PFSK-1 (cell line): ENCODE data around the gene RPLP1.

Experiments used
- FOXP2 ChIP-seq: optimal IDR thresholded peaks from 2 replicates; pipeline ENCODE3; 2011; ENCODE audit warnings: borderline replicate concordance, control low read depth, inconsistent platforms; ENCODE audit not compliant: insufficient read depth; ENCODE audit errors: extremely low read length, extremely low read depth
- POLR2AphosphoS5 ChIP-seq: IDR thresholded peaks from 2 replicates; pipeline ENCODE4 v1.6.1; 2012; ENCODE audit warnings: low read depth, mild to moderate bottlenecking, control low read depth, low read length, moderate library complexity
- REST ChIP-seq, 2 experiments: IDR thresholded peaks; 2 replicates each; pipeline versions ENCODE4 v1.6.1 to v1.8.0; 2011 to 2012; ENCODE audit warnings: low read depth in 2 of 2, low read length in 2 of 2, control low read depth in 1 of 2, inconsistent platforms in 1 of 2, mild to moderate bottlenecking in 1 of 2, moderate library complexity in 1 of 2; ENCODE audit not compliant: insufficient read depth in 1 of 2
- SIN3A ChIP-seq: IDR thresholded peaks from 2 replicates; pipeline ENCODE4 v1.6.1; 2012; ENCODE audit warnings: mild to moderate bottlenecking, low read length, moderate library complexity, borderline replicate concordance; ENCODE audit not compliant: insufficient read depth
- TAF1 ChIP-seq: IDR thresholded peaks from 2 replicates; pipeline ENCODE4 v1.6.1; 2012; ENCODE audit warnings: low read length, control low read depth, borderline replicate concordance; ENCODE audit not compliant: insufficient read depth

The RPLP1 gene

DNA sequence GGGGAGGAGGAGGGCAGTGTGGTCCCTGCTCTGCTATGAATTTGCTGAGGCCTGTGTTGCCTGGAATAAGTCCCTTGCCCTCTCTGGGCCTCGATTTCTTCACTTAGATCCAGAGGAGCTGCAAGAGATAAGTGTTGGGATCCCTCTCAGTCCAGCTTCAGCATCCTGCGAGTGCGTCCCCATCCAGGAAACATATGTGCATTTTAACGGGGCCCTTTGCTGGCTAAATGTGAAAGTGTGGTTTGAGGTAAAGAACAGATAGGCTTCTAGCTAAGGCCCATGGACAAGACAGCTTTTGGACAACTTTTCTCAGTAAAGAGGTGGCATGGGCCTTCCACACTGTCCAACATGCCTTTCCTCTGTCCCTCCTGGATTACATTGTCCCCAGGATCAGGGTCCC is 26.5 kb downstream of the RPLP1 start:
- TF ChIP-seq SIN3A (no peak), REST (IDR thresholded peaks at IDR 0.05; ENCODE audit: insufficient read depth in 1 of 2, low read depth in 2 of 2, low read length in 2 of 2) (no peak), POLR2AphosphoS5 (no peak), TAF1 (no peak), FOXP2 (no peak)

DNA sequence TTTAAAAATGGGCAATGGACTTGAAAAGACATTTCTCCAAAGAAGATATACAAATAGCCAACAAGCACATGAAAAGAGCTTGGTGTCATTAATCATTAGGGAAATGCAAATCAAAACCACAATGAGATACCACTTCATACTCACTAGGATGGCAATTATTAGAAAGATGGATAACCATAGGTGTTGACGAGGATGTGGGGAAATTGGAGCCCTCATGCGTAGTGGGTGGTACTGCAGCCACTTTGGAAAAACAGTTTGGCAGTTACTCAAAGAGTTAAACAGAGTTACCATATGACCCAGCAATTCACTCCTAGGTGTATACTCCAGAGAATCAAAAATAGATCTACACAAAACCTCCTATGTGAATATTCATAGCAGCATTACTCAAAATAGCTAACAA is 27.4 kb downstream of the RPLP1 start:
- no peak for TF ChIP-seq SIN3A
- no peak for TF ChIP-seq FOXP2
- no peak for TF ChIP-seq TAF1

DNA sequence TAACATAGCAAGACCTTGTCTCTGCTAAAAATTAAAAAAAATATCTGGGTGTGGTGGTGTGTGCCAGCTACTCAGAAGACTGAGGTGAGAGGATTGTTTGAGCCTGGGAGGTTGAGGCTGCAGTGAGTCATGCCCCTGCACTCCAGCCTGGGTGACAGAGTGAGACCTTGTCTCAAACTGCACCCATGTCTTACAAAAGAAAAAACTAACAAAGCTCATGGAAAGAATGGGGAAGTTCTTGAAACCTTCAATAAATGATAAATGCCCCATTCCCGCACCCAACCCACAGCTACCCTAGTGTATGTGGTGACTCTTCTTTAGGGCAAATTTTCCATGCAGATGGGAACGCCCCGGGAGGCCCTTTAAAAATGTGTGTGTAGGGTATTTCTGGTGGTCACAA is 28.3 kb downstream of the RPLP1 start:
- TF ChIP-seq SIN3A: no peak
- TF ChIP-seq FOXP2: no peak
- no peak for TF ChIP-seq REST (IDR thresholded peaks at IDR 0.05; ENCODE audit: insufficient read depth in 1 of 2, low read depth in 2 of 2, low read length in 2 of 2)

GRCh38 chr15:69482686-69483256 is 30.2 kb downstream of the RPLP1 start:
- TF ChIP-seq FOXP2 (no peak), REST (IDR thresholded peaks at IDR 0.05; ENCODE audit: insufficient read depth in 1 of 2, low read depth in 2 of 2, low read length in 2 of 2) (no peak), POLR2AphosphoS5 (no peak), SIN3A (no peak), TAF1 (no peak)

DNA sequence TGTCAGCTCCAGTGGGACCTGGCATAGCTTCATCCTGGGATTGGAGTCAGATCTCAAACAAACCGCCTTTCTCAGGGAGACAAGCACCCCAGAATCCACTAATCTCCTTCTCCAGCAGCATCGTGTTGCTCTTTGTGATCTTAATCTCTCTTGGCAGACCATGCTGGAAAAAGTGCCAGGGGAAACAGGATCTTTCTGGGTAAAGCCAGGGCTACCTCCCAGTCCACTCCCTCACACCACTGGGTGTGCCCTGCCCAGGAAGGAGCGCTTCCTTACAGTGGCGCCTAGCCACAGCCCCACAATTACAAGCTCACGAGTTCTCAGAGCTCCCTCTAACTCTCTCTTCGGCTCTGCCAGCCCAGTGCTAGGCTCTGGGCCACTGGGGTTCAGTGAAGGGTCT is 32.2 kb downstream of the RPLP1 start:
- TF ChIP-seq REST (IDR thresholded peaks at IDR 0.05; ENCODE audit: insufficient read depth in 1 of 2, low read depth in 2 of 2, low read length in 2 of 2) (no peak), POLR2AphosphoS5 (no peak), SIN3A (no peak), FOXP2 (no peak), TAF1 (no peak)
